ENCODE measurements around the gene KCNC3. TPM values are rescaled to one million over a fixed set of nuclear protein-coding genes. Genes with fewer than 3 reads are reported as not detected.

The KCNC3 gene
- total RNA-seq, 1 donor from 2014 or later = not detected

GRCh38 chr19:50312967-50313811 lies 16.0 kb downstream of the KCNC3 start:
- Histone ChIP-seq H3K9ac (ENCODE audit: low read length) (no peak overlapping the region), H3K27ac (ENCODE audit: low read depth, low read length) (no peak overlapping the region), H3K4me2 (ENCODE audit: low read length) (no peak overlapping the region), H3K27me3 (ENCODE audit: insufficient read depth, low read length) (peaks cover 14% of the 10 kb centered on the region), H3K36me3 (ENCODE audit: insufficient read depth, low read length) (no peaks in the 10 kb centered on the region), H3K79me2 (ENCODE audit: insufficient read depth, low read length) (no peaks in the 10 kb centered on the region), H3K4me1 (ENCODE audit: insufficient read depth, low read length) (no peaks in the 10 kb centered on the region), H3K9me3 (ENCODE audit: insufficient read depth, low read depth, low read length) (no peaks in the 10 kb centered on the region), H2AFZ (ENCODE audit: low read depth, low read length) (no peak overlapping the region), H4K20me1 (ENCODE audit: insufficient read depth, low read length) (no peaks in the 10 kb centered on the region), H3K4me3 (ENCODE audit: insufficient read depth, low read depth, low read length) (no peak overlapping the region)
- Mint-ChIP-seq H3K36me3 (ENCODE audit: low read depth, unreplicated experiment) (no peaks in the 10 kb centered on the region), H3K27ac (ENCODE audit: unreplicated experiment) (no peak overlapping the region), H3K9me3 (ENCODE audit: unreplicated experiment) (peaks cover 9% of the 10 kb centered on the region), H3K27me3 (ENCODE audit: low read depth, unreplicated experiment) (no peaks in the 10 kb centered on the region), H3K4me3 (ENCODE audit: unreplicated experiment) (no peak overlapping the region), H3K4me1 (ENCODE audit: low read depth, unreplicated experiment) (no peaks in the 10 kb centered on the region)
- DNase-seq (ENCODE audit: low read depth) (no peak), FAIRE-seq (no peak)
- no peak for TF ChIP-seq CTCF (IDR thresholded peaks at IDR 0.05; ENCODE audit: insufficient read depth, low read depth, low read length)
- no peak for TF ChIP-seq EZH2 (IDR thresholded peaks at IDR 0.05; ENCODE audit: insufficient read depth, low read length)

GRCh38 chr19:50311723-50312635 lies 17.2 kb downstream of the KCNC3 start:
- Mint-ChIP-seq H3K9me3 (ENCODE audit: unreplicated experiment) (peaks cover 11% of the 10 kb centered on the region), H3K27ac (ENCODE audit: unreplicated experiment) (no peak overlapping the region), H3K4me1 (ENCODE audit: low read depth, unreplicated experiment) (no peaks in the 10 kb centered on the region), H3K27me3 (ENCODE audit: low read depth, unreplicated experiment) (no peaks in the 10 kb centered on the region), H3K4me3 (ENCODE audit: unreplicated experiment) (no peak overlapping the region), H3K36me3 (ENCODE audit: low read depth, unreplicated experiment) (no peaks in the 10 kb centered on the region)
- Histone ChIP-seq H3K36me3 (ENCODE audit: insufficient read depth, low read length) (no peaks in the 10 kb centered on the region), H3K4me3 (ENCODE audit: insufficient read depth, low read depth, low read length) (no peak overlapping the region), H3K4me2 (ENCODE audit: low read length) (peak overlapping the region; percentile 15), H3K27ac (ENCODE audit: low read depth, low read length) (no peak overlapping the region), H4K20me1 (ENCODE audit: insufficient read depth, low read length) (no peaks in the 10 kb centered on the region), H3K79me2 (ENCODE audit: insufficient read depth, low read length) (no peaks in the 10 kb centered on the region), H3K9me3 (ENCODE audit: insufficient read depth, low read depth, low read length) (no peaks in the 10 kb centered on the region), H2AFZ (ENCODE audit: low read depth, low read length) (no peak overlapping the region), H3K4me1 (ENCODE audit: insufficient read depth, low read length) (no peaks in the 10 kb centered on the region), H3K27me3 (ENCODE audit: insufficient read depth, low read length) (peaks cover 14% of the 10 kb centered on the region), H3K9ac (ENCODE audit: low read length) (no peak overlapping the region)
- FAIRE-seq (no peak), DNase-seq (ENCODE audit: low read depth) (no peak)
- TF ChIP-seq EZH2 (IDR thresholded peaks at IDR 0.05; ENCODE audit: insufficient read depth, low read length) (no peak), CTCF (IDR thresholded peaks at IDR 0.05; ENCODE audit: insufficient read depth, low read depth, low read length) (no peak)
